Measurements from ENCODE around the gene NRL.

NRL gene

GRCh38 chr14:24064856-24065255, 49.9 kb downstream of the NRL start:
- no peak for DNase-seq

- no peak for DNase-seq
Observed at GRCh38 chr14:24064091-24064795, 50.5 kb downstream of the NRL start.

- no peak for DNase-seq
Observed at GRCh38 chr14:24063263-24063836, 51.4 kb downstream of the NRL start.

- DNase-seq, result no peak
Observed at GRCh38 chr14:24062216-24062980, 52.4 kb downstream of the NRL start.

- DNase-seq, result no peak
Observed at GRCh38 chr14:24060984-24061913, 53.5 kb downstream of the NRL start.

- no peak for DNase-seq
Observed at GRCh38 chr14:24060443-24060842, 54.3 kb downstream of the NRL start.

GRCh38 chr14:24059841-24060388, 54.8 kb downstream of the NRL start:
- DNase-seq, result no peak

GRCh38 chr14:24058951-24059475, 55.7 kb downstream of the NRL start:
- no peak for DNase-seq

- no peak for DNase-seq
Observed at GRCh38 chr14:24058260-24058950, 56.3 kb downstream of the NRL start.

- no peak for DNase-seq
Observed at GRCh38 chr14:24057867-24058259, 56.9 kb downstream of the NRL start.

GRCh38 chr14:24057271-24057670, 57.5 kb downstream of the NRL start:
- no peak for DNase-seq

GRCh38 chr14:24056800-24057184, 58.0 kb downstream of the NRL start:
- DNase-seq, result no peak

GRCh38 chr14:24055971-24056799, 58.6 kb downstream of the NRL start:
- no peak for DNase-seq

- DNase-seq, result no peak
Observed at GRCh38 chr14:24054646-24055045, 60.1 kb downstream of the NRL start.

GRCh38 chr14:24054324-24054641, 60.5 kb downstream of the NRL start:
- no peak for DNase-seq

GRCh38 chr14:24053548-24054323, 61.0 kb downstream of the NRL start:
- DNase-seq, result no peak

- peak; percentile 51 for DNase-seq
Observed at GRCh38 chr14:24052656-24053547, 61.8 kb downstream of the NRL start.

- peak; percentile 59 for DNase-seq
Observed at GRCh38 chr14:24051789-24052655, 62.7 kb downstream of the NRL start, which contains the start of gene CARMIL3. Gene CARMIL3, plus strand, starts transcription at chr14:24052009. Its CDS starts 145 bp downstream, at chr14:24052154.
